GM12872 (cell line): Measurements from ENCODE around the gene TPGS2.

Experiments used
- CTCF ChIP-seq: IDR thresholded peaks from 3 replicates; pipeline ENCODE4 v1.5.1; 2011; ENCODE audit warnings: low read depth, mild to moderate bottlenecking, low read length, moderate library complexity; ENCODE audit not compliant: insufficient read depth

The TPGS2 gene

DNA sequence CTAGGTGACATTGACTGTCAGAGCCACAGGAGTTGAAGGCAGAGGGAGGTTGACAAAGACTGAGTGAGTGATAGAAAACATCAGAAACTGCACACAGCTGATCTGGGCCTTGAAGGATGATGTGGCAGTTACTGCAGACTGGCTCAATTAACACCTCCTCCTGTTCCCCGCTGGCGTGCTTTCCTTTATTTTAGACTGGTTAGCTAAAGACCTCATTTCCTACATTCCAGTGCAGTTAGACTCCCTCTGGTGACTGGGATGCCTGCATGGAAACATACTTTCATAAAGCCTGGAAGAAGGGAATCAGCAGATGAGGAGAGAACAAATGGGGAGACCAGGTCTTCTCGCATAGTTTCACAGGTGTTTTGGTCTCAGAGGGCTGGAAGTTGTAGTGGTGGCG, 7.1 kb downstream of the TPGS2 start:
- TF ChIP-seq CTCF: no peak

- TF ChIP-seq CTCF: no peak
These were observed 9.2 kb downstream of the TPGS2 start for GRCh38 chr18:36819621-36820020.

GRCh38 chr18:36818652-36819051, 10.2 kb downstream of the TPGS2 start:
- TF ChIP-seq CTCF: no peak

DNA sequence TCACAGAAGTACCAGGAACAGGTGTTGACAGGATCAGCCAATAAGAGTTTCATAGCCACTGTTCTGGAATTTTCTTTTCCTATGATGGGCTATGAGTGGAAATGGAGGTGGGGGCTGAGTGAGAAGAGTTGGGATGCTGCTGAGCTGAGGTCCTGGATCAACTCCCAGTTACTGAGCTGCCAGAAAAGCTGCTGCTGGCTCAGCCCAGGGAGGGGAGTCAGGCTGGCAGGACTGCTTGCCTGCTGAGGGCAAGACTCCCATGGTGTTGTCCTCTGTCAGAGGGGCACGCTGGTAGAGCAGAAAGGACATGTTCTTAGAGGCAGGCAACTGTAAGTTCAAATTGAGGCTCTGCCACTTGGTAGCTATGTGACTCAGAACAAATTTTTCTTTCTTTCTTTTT, 11.8 kb downstream of the TPGS2 start:
- TF ChIP-seq CTCF: no peak

DNA sequence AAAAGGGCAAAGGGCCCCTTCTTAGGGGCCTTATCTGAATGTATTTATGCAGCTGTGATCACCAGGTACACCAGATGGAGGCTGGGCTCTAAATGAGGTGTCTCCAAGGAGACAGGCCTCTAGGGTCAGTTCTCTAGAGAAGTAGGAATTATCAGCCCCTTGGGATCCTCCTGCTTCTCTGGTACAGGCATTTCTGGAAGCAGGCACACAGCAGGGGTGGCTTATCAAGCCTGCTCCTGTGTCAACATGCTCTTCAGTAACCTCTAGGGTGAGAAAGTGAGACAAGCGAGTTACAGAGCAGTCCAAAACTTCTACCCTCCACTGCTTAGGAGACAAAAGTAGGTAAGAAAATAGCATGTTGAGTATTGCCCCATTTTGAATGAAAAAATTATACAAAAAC, 13.8 kb downstream of the TPGS2 start:
- no peak for TF ChIP-seq CTCF

DNA sequence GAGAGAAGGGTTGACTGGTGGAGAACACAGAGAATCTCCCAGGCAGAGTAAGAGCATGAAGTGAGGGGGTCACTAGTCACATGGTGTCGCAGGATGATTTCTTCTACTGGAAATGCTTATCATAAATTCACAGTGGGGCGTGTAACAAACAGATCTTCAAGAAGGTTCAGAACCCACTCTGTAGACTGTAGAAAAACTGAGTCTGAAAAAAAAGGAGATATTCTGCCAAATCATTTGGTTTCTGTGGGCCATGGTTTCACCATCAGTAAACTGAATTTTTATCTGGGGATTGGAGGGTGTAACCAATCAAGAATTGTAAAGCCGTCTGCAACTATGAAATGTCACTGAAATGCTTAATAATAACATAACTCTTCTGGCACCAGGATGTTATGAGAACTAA, 15.0 kb downstream of the TPGS2 start:
- no peak for TF ChIP-seq CTCF

DNA sequence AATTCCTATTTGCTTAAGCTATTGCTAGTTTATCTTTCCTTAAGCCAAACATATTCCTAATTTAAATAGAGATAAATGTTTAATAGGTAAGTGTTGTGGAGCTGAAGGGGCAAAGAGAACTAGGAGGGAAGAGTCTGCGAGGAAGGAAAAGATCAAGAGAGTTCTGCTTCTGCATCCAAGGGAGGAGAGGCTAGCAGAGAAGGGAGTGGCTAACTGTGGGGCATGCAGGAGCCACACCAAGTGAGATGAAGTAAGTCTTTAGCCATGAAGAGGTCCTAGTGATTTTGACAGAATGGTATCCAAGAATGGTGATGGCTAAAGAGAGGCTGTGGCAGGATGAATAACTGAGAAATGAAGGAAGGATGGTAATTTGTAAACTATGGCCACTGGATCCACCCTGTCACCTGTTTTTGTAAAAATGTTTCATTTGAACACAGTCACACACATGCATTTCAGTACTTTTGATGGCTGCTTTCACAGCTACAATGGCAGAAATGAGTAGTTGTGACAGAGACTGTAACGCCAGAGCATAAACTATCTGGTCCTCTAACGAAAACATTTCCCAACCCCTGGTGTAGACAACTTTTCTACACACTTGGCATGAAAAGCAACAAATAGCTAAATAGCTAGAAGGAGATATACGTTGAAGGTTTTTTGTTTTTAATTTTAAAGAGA, 15.6 kb downstream of the TPGS2 start:
- TF ChIP-seq CTCF: no peak
